Activated CD8-positive, alpha-beta T cell treated with anti-CD3 and anti-CD28 coated beads for 36 hours (primary cell): ENCODE measurements around the gene ITSN1. TPM values are rescaled to one million over a fixed set of nuclear protein-coding genes. Genes with fewer than 3 reads are reported as not detected.
"Not testable (repeated sequence)": the region's sequence is repeated elsewhere in the genome, so short reads cannot be mapped to it uniquely, and the experiment has no call there.

Experiments
- ATAC-seq: fragments of 200-7000 bp; cut with Tn5 transposase; one replicate; pipeline ENCODE4 v1.10.0; 2021; ENCODE audit warnings: mild to moderate bottlenecking, moderate library complexity
- CTCF ChIA-PET: fragments of 350-600 bp; sonication (Branson Sonifier 250); formaldehyde crosslinking; loops from one replicate; lab custom pipeline; 2021; ENCODE audit warnings: antibody characterized with exemption; lab: Charles Lee
- POLR2A ChIA-PET: fragments of 350-600 bp; sonication (Branson Sonifier 250); formaldehyde crosslinking; loops from one replicate; lab custom pipeline; 2021; ENCODE audit warnings: antibody characterized with exemption; lab: Charles Lee
- DNase-seq: peaks from one replicate; pipeline ENCODE4 v3.0.0-alpha.2; 2020
- H3K27ac Mint-ChIP-seq: one replicate; pipeline ENCODE4 v1.8.0; 2021; ENCODE audit warnings: mild to moderate bottlenecking, mixed read lengths
- H3K27me3 Mint-ChIP-seq: one replicate; pipeline ENCODE4 v1.8.0; 2021; ENCODE audit warnings: mixed read lengths
- H3K36me3 Mint-ChIP-seq: one replicate; pipeline ENCODE4 v1.8.0; 2021; ENCODE audit warnings: low read depth, mixed read lengths
- H3K4me1 Mint-ChIP-seq: one replicate; pipeline ENCODE4 v1.8.0; 2021; ENCODE audit warnings: low read depth, mixed read lengths
- H3K4me3 Mint-ChIP-seq: one replicate; pipeline ENCODE4 v1.8.0; 2021; ENCODE audit warnings: mild to moderate bottlenecking, moderate library complexity, mixed read lengths
- H3K9me3 Mint-ChIP-seq: one replicate; pipeline ENCODE4 v1.8.0; 2021; ENCODE audit warnings: mixed read lengths
- intact Hi-C: fragments of 100-400 bp; cut with micrococcal nuclease; formaldehyde crosslinking; loops from one replicate; pipeline ENCODE4 v1.10.0; 2022
- total RNA-seq, 2 experiments: library from RNA; stranded (reverse); gene quantifications; one replicate each; pipeline ENCODE4 v1.2.3, GENCODE V29; 2021
- TF ChIP-seq, protein P1 (sequence below): fragments of 200-600 bp; IDR thresholded peaks from one replicate; pipeline ENCODE4 v1.8.0; 2022; ENCODE audit warnings: antibody characterized with exemption, mild to moderate bottlenecking

ITSN1 gene
- total RNA-seq, 2 experiments from 2014 or later = 4.4 to 4.7 TPM

DNA sequence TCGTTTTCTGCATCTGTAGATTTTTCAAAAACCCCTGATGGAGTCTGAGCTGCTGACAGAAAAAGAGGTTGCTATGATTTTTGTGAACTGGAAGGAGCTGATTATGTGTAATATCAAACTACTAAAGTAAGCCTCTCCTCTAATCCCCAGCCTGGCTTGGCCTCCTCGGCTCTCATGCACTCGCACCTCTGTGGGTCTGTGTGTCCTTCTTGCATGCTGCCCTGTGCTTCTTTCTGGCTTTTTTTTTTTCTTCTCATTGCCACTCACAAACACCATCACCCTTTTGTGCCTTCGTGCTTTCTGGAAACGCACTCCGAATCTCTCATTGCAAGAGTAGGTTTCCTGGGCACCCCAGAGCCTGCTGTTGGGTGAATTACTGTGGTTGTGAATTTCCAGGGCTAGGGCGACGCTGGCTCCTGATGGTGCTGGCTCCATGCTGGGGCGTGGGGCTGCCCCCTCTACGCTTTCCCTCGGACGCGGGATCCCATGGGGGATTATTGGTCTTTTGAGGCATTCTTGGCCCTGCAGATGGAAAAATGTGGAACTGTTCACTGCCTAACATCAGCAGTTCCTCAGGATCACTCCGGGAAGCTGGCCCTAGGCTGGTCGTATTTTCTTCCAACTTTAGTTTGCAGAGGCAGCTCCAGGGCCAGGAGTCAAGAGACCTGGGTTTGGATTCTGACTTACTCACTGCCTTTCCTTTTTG, 216.5 kb downstream of the ITSN1 start:
- POLR2A ChIA-PET = no interaction called here

DNA sequence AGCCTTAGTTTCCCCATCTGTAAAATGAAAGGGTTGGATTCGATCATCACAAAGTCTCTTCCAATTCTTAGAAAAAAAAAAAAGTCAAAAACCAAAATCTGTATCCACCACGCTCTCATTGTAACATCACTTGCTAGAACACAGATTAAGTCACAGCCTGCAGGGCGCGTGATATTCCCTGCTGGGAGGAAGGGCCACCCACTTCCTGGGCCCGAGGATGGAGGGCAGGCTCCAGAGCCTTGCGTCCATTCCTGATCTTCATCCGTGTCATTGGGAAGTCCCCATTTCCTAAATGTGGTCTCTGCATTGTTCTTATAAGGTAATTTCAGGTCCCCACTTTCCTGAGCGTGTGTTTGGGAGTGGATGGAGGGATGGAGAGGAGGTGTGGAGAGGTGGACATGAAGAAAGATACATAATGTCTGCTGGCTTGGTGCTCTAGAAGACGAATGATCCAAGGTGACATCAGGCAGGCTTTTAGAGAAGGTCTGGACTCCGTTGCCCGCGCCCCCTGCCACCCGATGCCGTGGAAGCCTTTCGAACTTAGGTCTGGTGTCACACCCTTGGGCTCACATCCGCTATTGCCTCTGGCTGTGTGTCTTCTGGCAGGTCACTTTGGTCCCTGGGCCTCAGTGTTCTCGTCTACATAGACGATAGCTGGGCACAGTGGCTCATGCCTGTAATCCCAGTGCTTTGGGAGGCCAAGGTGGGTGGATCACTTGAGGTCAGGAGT, 217.2 kb downstream of the ITSN1 start:
- intact Hi-C loops = no loop called here
- DNase-seq = no peak

More for the DNA sequence above, 216.5 kb downstream of the ITSN1 start:
- CTCF ChIA-PET = interaction anchor here (1.0 kb wide), 1 partner anchor 9 kb away, joined by 3 read pairs; no protein-coding TSS in a partner anchor
- TF ChIP-seq, protein P1, sequence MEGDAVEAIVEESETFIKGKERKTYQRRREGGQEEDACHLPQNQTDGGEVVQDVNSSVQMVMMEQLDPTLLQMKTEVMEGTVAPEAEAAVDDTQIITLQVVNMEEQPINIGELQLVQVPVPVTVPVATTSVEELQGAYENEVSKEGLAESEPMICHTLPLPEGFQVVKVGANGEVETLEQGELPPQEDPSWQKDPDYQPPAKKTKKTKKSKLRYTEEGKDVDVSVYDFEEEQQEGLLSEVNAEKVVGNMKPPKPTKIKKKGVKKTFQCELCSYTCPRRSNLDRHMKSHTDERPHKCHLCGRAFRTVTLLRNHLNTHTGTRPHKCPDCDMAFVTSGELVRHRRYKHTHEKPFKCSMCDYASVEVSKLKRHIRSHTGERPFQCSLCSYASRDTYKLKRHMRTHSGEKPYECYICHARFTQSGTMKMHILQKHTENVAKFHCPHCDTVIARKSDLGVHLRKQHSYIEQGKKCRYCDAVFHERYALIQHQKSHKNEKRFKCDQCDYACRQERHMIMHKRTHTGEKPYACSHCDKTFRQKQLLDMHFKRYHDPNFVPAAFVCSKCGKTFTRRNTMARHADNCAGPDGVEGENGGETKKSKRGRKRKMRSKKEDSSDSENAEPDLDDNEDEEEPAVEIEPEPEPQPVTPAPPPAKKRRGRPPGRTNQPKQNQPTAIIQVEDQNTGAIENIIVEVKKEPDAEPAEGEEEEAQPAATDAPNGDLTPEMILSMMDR = no peak
- no peaks in the 10 kb centered on the region for H3K4me1 Mint-ChIP-seq
- ATAC-seq (no peak), DNase-seq (no peak)
- H3K9me3 Mint-ChIP-seq = no peaks in the 10 kb centered on the region
- H3K4me3 Mint-ChIP-seq = no peak overlapping the region
- no peak overlapping the region for H3K27ac Mint-ChIP-seq
- H3K36me3 Mint-ChIP-seq = no peaks in the 10 kb centered on the region
- no peaks in the 10 kb centered on the region for H3K27me3 Mint-ChIP-seq
- intact Hi-C loops = no loop called here

DNA sequence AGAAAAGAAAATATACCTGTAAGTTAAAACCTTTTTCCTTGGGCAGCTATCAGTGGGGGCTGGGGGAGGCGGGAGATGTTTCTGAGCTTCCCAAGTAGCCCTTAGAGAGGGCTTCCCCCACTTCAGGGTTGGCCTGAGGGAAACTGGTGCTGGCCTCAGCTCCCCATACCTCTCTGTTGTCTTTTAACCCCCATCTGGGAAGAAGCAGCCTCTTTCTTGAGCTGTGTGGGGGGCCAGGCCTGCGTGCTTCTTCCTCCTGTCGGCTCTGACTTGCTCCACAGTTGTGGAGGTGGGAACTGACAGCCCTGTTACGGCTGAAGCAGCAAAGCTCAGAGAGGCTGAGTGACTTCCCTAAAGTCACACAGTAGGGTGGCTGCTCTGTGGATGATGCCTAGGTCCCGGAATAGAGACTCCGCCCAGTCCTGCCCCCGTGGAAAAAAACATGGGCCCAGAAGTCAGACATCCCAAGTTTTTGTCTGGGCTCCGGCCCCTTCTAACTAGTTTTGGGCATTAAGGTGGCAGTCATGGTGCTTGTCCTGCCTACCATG, 218.1 kb downstream of the ITSN1 start:
- TF ChIP-seq, protein P1 = no peak
- H3K9me3 Mint-ChIP-seq = no peaks in the 10 kb centered on the region
- H3K4me1 Mint-ChIP-seq = no peaks in the 10 kb centered on the region
- CTCF ChIA-PET = no interaction called here
- POLR2A ChIA-PET = no interaction called here
- no peak overlapping the region for H3K27ac Mint-ChIP-seq
- no peaks in the 10 kb centered on the region for H3K27me3 Mint-ChIP-seq
- no peak overlapping the region for H3K4me3 Mint-ChIP-seq
- intact Hi-C loops = no loop called here
- ATAC-seq = no peak
- no peaks in the 10 kb centered on the region for H3K36me3 Mint-ChIP-seq
- no peak for DNase-seq

More for the DNA sequence above, 217.2 kb downstream of the ITSN1 start:
- TF ChIP-seq, protein P1 = no peak
- H3K36me3 Mint-ChIP-seq = no peaks in the 10 kb centered on the region
- no peak for ATAC-seq
- H3K4me3 Mint-ChIP-seq = no peak overlapping the region
- no peaks in the 10 kb centered on the region for H3K27me3 Mint-ChIP-seq
- H3K27ac Mint-ChIP-seq = no peak overlapping the region
- POLR2A ChIA-PET = no interaction called here
- H3K9me3 Mint-ChIP-seq = no peaks in the 10 kb centered on the region
- CTCF ChIA-PET = no interaction called here
- H3K4me1 Mint-ChIP-seq = no peaks in the 10 kb centered on the region

DNA sequence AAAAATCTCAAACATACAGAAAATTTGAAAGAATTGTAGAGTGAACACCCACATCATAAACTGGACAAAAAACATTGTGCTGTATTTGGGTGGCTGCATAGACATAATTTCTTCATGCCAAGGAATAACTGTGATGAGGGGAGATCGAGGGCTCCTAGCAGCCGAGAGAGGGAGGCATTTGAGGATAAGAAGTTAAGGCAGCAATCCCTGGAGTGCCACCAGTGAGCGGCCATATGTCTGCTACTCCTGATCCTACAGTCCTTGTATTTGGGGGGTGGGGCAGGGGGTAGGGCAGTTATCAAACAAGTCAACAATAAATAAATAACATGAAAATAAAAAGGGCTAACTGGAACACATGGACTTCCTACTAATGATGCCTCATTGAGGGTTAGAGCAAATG, 218.8 kb downstream of the ITSN1 start:
- H3K27me3 Mint-ChIP-seq = no peaks in the 10 kb centered on the region
- H3K9me3 Mint-ChIP-seq = no peaks in the 10 kb centered on the region
- ATAC-seq (no peak), DNase-seq (no peak)
- intact Hi-C loops = no loop called here
- ChIA-PET CTCF (no interaction called here), POLR2A (no interaction called here)
- H3K36me3 Mint-ChIP-seq = no peaks in the 10 kb centered on the region
- no peaks in the 10 kb centered on the region for H3K4me1 Mint-ChIP-seq
- H3K27ac Mint-ChIP-seq = no peak overlapping the region
- H3K4me3 Mint-ChIP-seq = no peak overlapping the region
- TF ChIP-seq, protein P1 = no peak

DNA sequence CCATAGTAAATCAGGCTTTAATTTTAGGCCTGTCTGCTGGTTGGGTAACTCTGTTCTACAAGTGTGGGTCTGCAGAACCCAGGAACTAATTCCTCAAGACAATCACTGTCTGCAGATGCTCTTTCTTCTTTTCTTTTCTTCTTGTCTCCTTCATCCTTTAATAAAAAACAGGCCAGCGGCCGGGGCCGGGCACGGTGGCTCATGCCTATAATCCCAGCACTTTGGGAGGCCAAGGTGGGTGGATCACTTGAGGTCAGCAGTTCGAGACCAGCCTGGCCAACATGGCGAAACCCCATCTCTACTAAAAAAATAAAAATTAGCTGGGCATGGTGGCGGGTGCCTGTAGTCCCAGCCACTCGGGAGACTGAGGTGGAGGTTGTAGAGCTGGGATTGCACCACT, 220.9 kb downstream of the ITSN1 start:
- H3K27me3 Mint-ChIP-seq, H3K9me3 Mint-ChIP-seq, H3K27ac Mint-ChIP-seq, CTCF ChIA-PET, POLR2A ChIA-PET, ATAC-seq, H3K36me3 Mint-ChIP-seq, H3K4me3 Mint-ChIP-seq, intact Hi-C loops, H3K4me1 Mint-ChIP-seq, DNase-seq: not testable (repeated sequence)
